Natural killer cell treated with Interleukin-12 subunit alpha and Interleukin-12 subunit beta and Interleukin-15 and Interleukin-18, amount 100 ng/mL, for 72 hours (primary cell): ENCODE data around the gene RBBP4. TPM values are rescaled to one million over a fixed set of nuclear protein-coding genes. Genes with fewer than 3 reads are reported as not detected.
"Not testable (repeated sequence)": the region's sequence is repeated elsewhere in the genome, so short reads cannot be mapped to it uniquely, and the experiment has no call there.

Source experiments
- ATAC-seq, 2 donors: fragments of 150-1000 bp; cut with Tn5 transposase in 1 of 2; sonication (Bioruptor Pico), chemical (Tn5 transposase) in 1 of 2; 2 replicates each; pipeline ENCODE4 v1.10.0; 2021
- DNase-seq: peaks from one replicate; pipeline ENCODE4 v3.0.0; 2022; ENCODE audit warnings: low spot score
- H3K27ac Mint-ChIP-seq, 2 donors: 1 replicate in 1 of 2; 2 replicates in 1 of 2; pipeline ENCODE4 v1.8.0; 2022; ENCODE audit warnings: mixed read lengths in 2 of 2, mild to moderate bottlenecking in 1 of 2, moderate library complexity in 1 of 2
- H3K27me3 Mint-ChIP-seq, 2 donors: 1 replicate in 1 of 2; 2 replicates in 1 of 2; pipeline ENCODE4 v1.8.0; 2022; ENCODE audit warnings: mixed read lengths in 2 of 2
- H3K36me3 Mint-ChIP-seq: one replicate; pipeline ENCODE4 v1.8.0; 2022; ENCODE audit warnings: mixed read lengths
- H3K4me1 Mint-ChIP-seq, 2 donors: 1 replicate in 1 of 2; 2 replicates in 1 of 2; pipeline ENCODE4 v1.8.0; 2022; ENCODE audit warnings: low read depth in 2 of 2, mixed read lengths in 2 of 2, mild to moderate bottlenecking in 1 of 2
- H3K4me3 Mint-ChIP-seq: one replicate; pipeline ENCODE4 v1.8.0; 2022; ENCODE audit warnings: mixed read lengths
- H3K9me3 Mint-ChIP-seq: 2 replicates; pipeline ENCODE4 v1.8.0; 2022; ENCODE audit warnings: mixed read lengths
- total RNA-seq, 2 donors: library from RNA; stranded (reverse); gene quantifications; one replicate each; pipeline ENCODE4 v1.2.3, GENCODE V29; 2022

Gene RBBP4
- total RNA-seq, 2 donors from 2014 or later: 228 to 244 TPM

- Mint-ChIP-seq H3K27ac (no peak overlapping the region), H3K4me1 (peaks cover 0 to 6% of the 10 kb centered on the region in 2 donors), H3K9me3 (no peaks in the 10 kb centered on the region), H3K36me3 (no peaks in the 10 kb centered on the region), H3K27me3 (no peaks in the 10 kb centered on the region), H3K4me3 (no peak overlapping the region)
- no peak for ATAC-seq
- no peak for DNase-seq
These were observed 42.6 kb downstream of the RBBP4 start for GRCh38 chr1:32693455-32694174.

DNA sequence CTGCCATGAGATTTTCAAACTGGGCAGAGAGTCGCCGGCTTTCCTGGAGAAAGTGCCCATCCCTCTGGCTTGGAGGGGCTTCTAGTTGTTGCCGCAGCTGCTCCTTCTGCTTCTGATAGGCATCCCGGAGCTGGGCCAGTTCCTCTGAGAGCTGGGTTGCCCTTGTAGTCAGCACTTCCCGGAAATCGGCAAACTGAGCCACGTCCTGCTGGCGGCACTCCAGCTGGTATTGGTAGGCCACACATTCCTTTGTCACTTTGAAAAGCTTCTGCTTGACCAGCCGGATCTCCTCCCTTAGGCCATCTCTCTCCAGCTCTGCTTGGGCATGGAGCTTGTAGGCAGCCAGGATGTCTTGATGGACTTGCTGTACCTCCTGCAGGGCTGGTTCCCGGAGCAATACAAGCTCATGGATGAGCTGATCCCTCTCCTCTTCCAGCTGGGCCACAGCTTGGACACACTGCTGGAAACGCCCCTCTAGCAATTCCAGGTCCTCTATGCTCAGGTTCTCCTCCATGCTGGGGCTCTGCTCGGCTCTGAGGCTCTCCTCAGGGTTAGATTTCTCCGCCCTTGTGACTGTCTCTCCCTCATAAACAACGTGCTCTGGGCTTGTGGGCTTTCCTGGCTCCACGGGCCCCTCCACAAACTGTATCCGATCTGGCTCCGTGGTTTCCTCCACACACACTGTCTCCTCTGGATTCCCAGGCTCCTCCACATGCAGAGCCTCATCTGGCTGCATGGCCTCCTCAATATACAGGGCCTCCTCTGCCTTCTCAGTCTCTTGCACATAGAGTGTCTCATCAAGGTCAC lies 44.3 kb downstream of the RBBP4 start:
- Mint-ChIP-seq H3K36me3 (no peaks in the 10 kb centered on the region), H3K4me3 (no peak overlapping the region), H3K9me3 (no peaks in the 10 kb centered on the region), H3K27ac (no peak overlapping the region), H3K4me1 (peaks cover 0 to 6% of the 10 kb centered on the region in 2 donors), H3K27me3 (peaks cover 0 to 3% of the 10 kb centered on the region in 2 donors)
- DNase-seq (no peak), ATAC-seq (peak in 1 of 2 donors; percentile 31)

- ATAC-seq (no peak), DNase-seq (no peak)
- Mint-ChIP-seq H3K27ac (no peak overlapping the region), H3K36me3 (no peaks in the 10 kb centered on the region), H3K9me3 (no peaks in the 10 kb centered on the region), H3K4me1 (peaks cover 0 to 6% of the 10 kb centered on the region in 2 donors), H3K4me3 (no peak overlapping the region), H3K27me3 (peaks cover 3 to 4% of the 10 kb centered on the region in 2 donors)
These were observed 45.0 kb downstream of the RBBP4 start for GRCh38 chr1:32696041-32696440.

DNA sequence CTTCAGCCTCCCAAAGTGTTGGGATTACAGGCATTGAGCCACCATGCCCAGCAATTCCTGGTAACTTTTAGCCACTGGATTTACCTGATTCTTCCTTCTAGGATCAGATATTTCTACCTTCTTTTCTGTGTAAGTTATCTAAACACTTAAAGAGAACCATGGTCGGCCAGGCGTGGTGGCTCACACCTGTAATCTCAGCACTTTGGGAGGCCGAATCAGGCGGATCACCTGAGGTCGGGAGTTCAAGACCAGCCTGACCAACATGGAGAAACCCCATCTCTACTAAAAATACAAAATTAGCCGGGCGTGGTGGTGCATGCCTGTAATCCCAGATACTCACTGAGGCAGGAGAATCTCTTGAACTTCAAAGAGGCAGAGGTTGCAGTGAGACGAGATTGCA lies 46.0 kb downstream of the RBBP4 start:
- H3K36me3 Mint-ChIP-seq, DNase-seq, ATAC-seq, H3K4me1 Mint-ChIP-seq, H3K4me3 Mint-ChIP-seq, H3K27ac Mint-ChIP-seq, H3K9me3 Mint-ChIP-seq: not testable (repeated sequence)
- peaks cover 7 to 10% of the 10 kb centered on the region in 2 donors for H3K27me3 Mint-ChIP-seq

GRCh38 chr1:32701421-32701911 lies 50.5 kb downstream of the RBBP4 start:
- H3K4me3 Mint-ChIP-seq: peak overlapping the region; percentile 52
- peak; percentile 24 to 43 for ATAC-seq

GRCh38 chr1:32701951-32702598 lies 51.1 kb downstream of the RBBP4 start:
- Mint-ChIP-seq H3K4me1 (peaks cover 7 to 9% of the 10 kb centered on the region in 2 donors), H3K36me3 (no peaks in the 10 kb centered on the region), H3K9me3 (no peaks in the 10 kb centered on the region), H3K27ac (no peak overlapping the region), H3K27me3 (peaks cover 23 to 24% of the 10 kb centered on the region in 2 donors), H3K4me3 (peak overlapping the region; percentile 52)
- ATAC-seq (peak in 1 of 2 donors; percentile 34), DNase-seq (no peak)

More at GRCh38 chr1:32701421-32701911, 50.5 kb downstream of the RBBP4 start:
- Mint-ChIP-seq H3K36me3 (no peaks in the 10 kb centered on the region), H3K9me3 (no peaks in the 10 kb centered on the region), H3K27me3 (peaks cover 23 to 24% of the 10 kb centered on the region in 2 donors), H3K4me1 (peaks cover 7 to 9% of the 10 kb centered on the region in 2 donors), H3K27ac (no peak overlapping the region)
- DNase-seq: no peak

DNA sequence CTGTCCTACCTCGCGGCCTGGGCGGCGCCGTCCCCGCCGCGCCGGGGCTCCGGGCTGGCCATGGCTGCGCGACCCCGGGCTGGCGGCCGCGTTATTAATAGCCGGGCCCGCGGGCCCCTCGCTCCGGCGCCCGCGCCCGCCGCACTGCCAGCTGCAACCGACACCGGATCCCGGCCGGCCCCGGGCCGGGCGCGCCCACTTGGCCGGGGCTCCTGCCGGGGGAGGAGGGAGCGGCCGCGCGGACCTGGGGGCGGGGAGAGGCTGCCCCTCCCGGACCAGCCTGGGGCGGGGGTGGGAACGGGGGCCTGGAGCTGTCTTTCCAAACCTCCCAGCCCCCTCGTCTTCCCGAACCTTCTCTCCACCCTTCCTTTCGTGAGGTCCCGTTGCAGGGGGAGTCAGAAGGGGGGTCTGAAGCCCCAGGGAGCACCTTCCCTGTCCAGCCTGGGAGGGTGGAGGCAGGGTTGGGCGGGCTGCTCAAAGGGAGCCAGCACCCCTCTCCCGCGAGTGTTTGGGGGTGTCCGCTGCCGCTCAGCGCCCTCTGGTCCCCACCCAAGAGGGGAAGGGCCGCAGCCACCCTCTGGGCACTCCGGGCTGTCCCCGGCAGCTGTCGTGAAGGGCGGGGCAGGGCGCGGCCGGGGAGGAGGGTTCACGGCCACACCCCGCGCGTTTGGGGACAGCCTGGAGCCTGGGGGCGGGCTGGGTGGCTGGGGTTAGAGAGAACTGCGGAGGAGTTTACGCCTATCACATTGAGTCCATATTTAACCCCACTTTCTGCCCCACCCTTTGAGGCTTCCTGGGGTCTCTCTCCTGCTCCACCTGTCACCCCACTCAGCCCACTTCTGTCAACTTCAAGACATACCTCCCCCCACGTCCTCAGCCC lies 51.8 kb downstream of the RBBP4 start, which contains the start of gene SYNC:
Gene SYNC, minus strand, starts transcription at position 172 of the 880 bp plus-strand sequence. Its CDS starts 110 bp downstream, at position 62.
- H3K36me3 Mint-ChIP-seq: no peaks in the 10 kb centered on the region
- H3K4me3 Mint-ChIP-seq: peak within 1 kb of the TSS; percentile 52
- H3K9me3 Mint-ChIP-seq: no peaks in the 10 kb centered on the region
- peaks cover 7 to 9% of the 10 kb centered on the region in 2 donors for H3K4me1 Mint-ChIP-seq
- peaks cover 23 to 24% of the 10 kb centered on the region in 2 donors for H3K27me3 Mint-ChIP-seq
- no peak for DNase-seq
- peak; percentile 61 to 64 for ATAC-seq
- no peak within 1 kb of the TSS for H3K27ac Mint-ChIP-seq

DNA sequence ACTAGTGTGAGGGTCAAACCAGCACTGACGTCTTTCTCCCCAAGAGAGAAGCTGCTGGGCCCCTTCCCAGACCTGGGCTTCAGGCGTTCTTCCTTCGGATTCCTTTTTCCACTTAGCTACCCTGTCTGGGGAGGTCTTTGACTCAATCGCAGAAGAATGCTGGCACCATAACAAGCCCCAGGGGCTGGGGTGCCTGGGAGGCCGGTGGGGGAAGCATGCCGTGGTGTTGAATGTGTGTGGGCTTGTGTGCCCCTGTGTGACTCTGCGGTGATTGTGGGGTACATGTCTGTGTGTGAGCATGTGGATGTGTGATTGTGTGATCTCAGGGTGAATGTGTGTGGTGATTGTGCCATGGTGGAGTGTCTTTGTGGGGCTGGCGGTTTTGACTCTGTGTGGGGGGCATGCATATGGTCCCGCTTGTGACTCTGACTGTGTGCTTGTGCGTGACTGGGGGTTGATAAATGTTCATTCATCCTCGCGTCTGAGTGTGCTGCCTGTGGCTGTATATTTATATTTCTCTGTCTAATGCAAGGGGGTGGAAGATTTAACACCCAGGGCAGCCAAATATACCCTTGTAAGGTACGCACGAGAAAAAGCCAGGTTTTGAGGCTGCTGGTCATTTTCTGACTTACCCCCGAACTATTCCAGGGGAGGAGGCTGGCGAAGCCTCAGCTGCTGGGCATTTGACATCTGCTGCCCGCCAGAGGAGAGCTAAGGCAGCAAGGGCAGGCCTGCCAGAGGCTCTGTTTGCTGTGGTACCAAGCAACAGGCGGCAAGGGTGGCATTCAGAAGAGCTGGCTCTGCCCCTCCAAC lies 52.7 kb downstream of the RBBP4 start:
- peaks cover 23 to 24% of the 10 kb centered on the region in 2 donors for H3K27me3 Mint-ChIP-seq
- no peaks in the 10 kb centered on the region for H3K36me3 Mint-ChIP-seq

DNA sequence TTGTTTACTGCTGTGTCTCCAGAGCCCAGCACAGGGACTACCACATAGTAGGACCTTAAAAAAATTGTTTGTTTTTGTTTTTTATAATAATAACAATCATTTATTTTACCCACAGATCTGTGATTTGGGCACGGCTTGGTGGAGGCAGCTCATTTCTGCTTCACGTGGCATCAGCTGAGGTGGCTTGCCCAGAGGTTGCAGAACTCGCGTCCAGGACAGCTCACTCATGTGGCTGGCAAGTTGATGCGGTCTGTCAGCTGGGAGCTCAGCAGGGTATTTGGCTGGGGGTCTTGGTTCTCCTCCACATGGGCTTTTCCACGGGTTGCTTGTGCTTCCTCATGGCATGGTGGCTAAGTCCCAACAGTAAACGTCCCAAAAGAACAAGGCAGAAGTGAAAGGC lies 54.5 kb downstream of the RBBP4 start:
- DNase-seq (no peak), ATAC-seq (no peak)
- H3K36me3 Mint-ChIP-seq: no peaks in the 10 kb centered on the region
- no peak overlapping the region for H3K4me3 Mint-ChIP-seq
- H3K27me3 Mint-ChIP-seq: peaks cover 21 to 23% of the 10 kb centered on the region in 2 donors
- H3K27ac Mint-ChIP-seq: no peak overlapping the region
- H3K9me3 Mint-ChIP-seq: no peaks in the 10 kb centered on the region
- peaks cover 7 to 9% of the 10 kb centered on the region in 2 donors for H3K4me1 Mint-ChIP-seq

More for the DNA sequence above, 52.7 kb downstream of the RBBP4 start:
- peak overlapping the region; percentile 43 for H3K4me3 Mint-ChIP-seq
- no peaks in the 10 kb centered on the region for H3K9me3 Mint-ChIP-seq
- H3K27ac Mint-ChIP-seq: no peak overlapping the region
- no peak for ATAC-seq
- DNase-seq: no peak
- peaks cover 7 to 9% of the 10 kb centered on the region in 2 donors for H3K4me1 Mint-ChIP-seq

DNA sequence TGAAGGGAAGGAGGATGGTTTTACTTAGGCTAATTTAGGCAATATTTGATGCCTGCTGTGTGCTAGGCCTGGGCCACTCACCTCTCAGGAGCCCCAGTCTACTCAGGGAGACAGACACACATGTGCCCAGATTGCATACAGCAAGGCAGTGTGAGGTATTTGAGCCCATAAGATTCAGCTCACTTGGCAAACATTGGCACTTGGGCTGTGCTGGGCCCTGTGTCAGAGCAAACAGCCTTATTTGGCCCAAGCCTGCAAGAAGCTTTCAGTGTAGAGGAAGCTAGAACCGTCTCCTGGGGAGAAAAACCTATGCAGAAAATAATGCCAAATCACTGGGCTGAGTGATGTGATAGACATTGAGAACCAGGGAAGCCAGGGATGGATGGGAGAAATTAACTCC lies 55.5 kb downstream of the RBBP4 start:
- Mint-ChIP-seq H3K4me3 (no peak overlapping the region), H3K27ac (no peak overlapping the region), H3K36me3 (no peaks in the 10 kb centered on the region), H3K4me1 (peaks cover 7 to 9% of the 10 kb centered on the region in 2 donors), H3K9me3 (no peaks in the 10 kb centered on the region), H3K27me3 (peaks cover 16 to 18% of the 10 kb centered on the region in 2 donors)
- DNase-seq (no peak), ATAC-seq (no peak)

DNA sequence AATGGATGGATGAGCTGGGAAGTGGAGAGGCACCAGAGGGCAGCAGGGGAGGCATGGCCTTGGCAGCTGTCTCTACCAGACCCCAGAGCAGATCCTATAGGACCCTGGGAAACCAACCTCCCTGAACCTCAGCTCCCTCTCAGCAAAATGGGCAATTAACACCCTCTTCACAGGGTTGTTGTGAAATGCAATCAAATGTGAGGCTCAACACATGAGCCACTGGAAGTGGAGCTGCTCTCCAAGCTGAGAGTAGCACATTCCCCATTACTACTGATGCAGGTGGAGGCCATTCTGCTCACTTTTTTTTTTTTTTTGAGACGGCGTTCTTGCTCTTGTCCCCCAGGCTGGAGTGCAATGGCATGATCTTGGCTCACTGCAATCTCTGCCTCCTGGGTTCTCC lies 58.1 kb downstream of the RBBP4 start:
- H3K4me3 Mint-ChIP-seq: no peak overlapping the region
- peaks cover 7% of the 10 kb centered on the region in 2 donors for H3K27me3 Mint-ChIP-seq
- no peaks in the 10 kb centered on the region for H3K36me3 Mint-ChIP-seq
- H3K27ac Mint-ChIP-seq: no peak overlapping the region
- no peak for ATAC-seq
- H3K9me3 Mint-ChIP-seq: no peaks in the 10 kb centered on the region
- H3K4me1 Mint-ChIP-seq: peaks cover 0 to 4% of the 10 kb centered on the region in 2 donors
- DNase-seq: no peak

- Mint-ChIP-seq H3K27ac (no peak overlapping the region), H3K4me3 (no peak overlapping the region), H3K27me3 (peaks cover 4 to 5% of the 10 kb centered on the region in 2 donors), H3K36me3 (no peaks in the 10 kb centered on the region), H3K9me3 (no peaks in the 10 kb centered on the region), H3K4me1 (peaks cover 0 to 4% of the 10 kb centered on the region in 2 donors)
- ATAC-seq (no peak), DNase-seq (no peak)
These were observed 58.5 kb downstream of the RBBP4 start for GRCh38 chr1:32709476-32709875.
